ENCODE data around the gene ACAP1.
"Not testable (repeated sequence)": the region's sequence is repeated elsewhere in the genome, so short reads cannot be mapped to it uniquely, and the experiment has no call there.

ACAP1 gene

GRCh38 chr17:7329997-7330637 is 6.2 kb upstream of the ACAP1 start:
- peak; percentile 72 for DNase-seq (ENCODE audit: low read depth)

DNA sequence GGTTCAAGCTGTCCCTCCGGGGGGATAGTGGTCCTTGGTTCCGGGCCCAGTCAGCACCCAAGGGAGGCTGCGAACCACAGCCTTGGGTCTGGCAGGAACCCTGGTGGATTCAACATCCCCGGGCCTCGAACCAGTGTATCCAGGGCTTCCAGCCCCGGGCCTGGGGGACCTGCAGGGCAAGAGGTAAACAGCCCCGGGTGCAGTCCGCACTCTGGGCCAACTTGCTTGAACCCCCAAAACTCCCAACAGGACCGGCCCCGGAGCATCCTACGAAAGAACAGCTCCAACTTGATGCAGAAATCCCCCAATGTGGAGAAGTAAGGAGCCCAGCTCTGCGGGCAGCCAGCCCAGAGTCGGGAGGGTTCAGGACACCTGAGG is 5.7 kb upstream of the ACAP1 start:
- DNase-seq (ENCODE audit: low read depth): no peak

GRCh38 chr17:7332111-7332510 is 4.2 kb upstream of the ACAP1 start:
- no peak for DNase-seq (ENCODE audit: low read depth)

DNA sequence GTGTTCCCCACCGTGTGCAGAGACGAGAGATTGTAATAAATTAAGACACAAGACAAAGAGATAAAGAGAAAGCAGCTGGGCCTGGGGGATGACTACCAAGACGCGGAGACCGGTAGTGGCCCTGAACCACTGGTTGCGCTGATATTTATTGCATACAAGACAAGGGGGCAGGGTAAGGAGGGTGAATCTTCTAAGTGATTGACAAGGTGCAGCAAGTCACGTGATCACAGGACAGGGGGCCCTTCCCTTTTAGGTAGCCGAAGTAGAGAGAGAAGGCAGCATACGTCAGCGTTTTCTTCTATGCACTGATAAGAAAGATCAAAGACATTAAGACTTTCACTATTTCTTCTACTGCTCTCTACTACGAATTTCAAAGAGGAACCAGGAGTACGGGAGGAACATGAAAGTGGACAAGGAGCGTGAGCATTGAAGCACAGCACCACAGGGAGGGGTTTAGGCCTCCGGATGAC is 3.7 kb upstream of the ACAP1 start:
- DNase-seq (ENCODE audit: low read depth): peak; percentile 42

GRCh38 chr17:7334938-7335538 is 1.3 kb upstream of the ACAP1 start:
- DNase-seq (ENCODE audit: low read depth): no peak

- DNase-seq (ENCODE audit: low read depth): not testable (repeated sequence)
These were observed 564 bp upstream of the ACAP1 start for GRCh38 chr17:7335765-7336164.

DNA sequence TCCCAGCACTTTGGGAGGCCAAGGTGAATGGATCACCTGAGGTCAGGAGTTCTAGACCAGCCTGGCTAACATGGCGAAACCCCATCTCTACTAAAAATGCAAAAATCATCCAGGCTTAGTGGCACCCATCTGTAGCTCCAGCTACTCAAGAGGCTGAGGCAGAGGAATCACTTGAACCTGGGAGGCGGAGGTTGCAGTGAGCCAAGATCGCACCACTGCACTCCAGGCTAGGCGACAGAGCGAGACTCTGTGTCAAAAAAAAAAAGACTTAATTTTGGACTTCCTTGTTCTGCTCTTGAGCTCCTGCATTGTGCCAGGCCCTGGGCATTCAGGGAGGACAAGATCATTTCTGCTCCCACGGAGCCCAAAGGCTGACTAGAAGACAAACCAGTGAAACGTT is 1.3 kb downstream of the ACAP1 start:
- not testable (repeated sequence) for DNase-seq (ENCODE audit: low read depth)

DNA sequence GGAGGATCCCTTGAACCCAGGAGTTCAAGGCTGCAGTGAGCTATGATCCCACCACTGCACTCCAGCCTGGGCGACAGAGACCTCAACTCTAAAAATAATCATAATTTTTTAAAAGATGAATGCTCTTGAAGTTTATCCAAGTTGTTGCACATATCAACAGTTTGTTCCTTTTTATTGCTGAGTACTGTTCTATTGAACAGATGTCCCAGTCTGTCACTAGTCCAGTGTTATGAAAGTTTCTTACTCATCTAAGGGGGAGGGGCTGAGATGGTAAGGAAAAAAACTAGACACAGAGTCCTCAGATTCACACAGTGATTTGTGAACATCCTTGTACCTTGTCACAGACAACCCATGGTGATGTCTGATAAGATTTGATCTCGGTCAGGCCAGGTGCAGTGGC is 3.9 kb downstream of the ACAP1 start:
- no peak for DNase-seq (ENCODE audit: low read depth)

- no peak for DNase-seq (ENCODE audit: low read depth)
These were observed 5.5 kb downstream of the ACAP1 start for GRCh38 chr17:7341842-7342241.

GRCh38 chr17:7343250-7343649 is 6.9 kb downstream of the ACAP1 start:
- no peak for DNase-seq (ENCODE audit: low read depth)

GRCh38 chr17:7346761-7347614 is 10.7 kb downstream of the ACAP1 start:
- DNase-seq (ENCODE audit: low read depth): no peak

DNA sequence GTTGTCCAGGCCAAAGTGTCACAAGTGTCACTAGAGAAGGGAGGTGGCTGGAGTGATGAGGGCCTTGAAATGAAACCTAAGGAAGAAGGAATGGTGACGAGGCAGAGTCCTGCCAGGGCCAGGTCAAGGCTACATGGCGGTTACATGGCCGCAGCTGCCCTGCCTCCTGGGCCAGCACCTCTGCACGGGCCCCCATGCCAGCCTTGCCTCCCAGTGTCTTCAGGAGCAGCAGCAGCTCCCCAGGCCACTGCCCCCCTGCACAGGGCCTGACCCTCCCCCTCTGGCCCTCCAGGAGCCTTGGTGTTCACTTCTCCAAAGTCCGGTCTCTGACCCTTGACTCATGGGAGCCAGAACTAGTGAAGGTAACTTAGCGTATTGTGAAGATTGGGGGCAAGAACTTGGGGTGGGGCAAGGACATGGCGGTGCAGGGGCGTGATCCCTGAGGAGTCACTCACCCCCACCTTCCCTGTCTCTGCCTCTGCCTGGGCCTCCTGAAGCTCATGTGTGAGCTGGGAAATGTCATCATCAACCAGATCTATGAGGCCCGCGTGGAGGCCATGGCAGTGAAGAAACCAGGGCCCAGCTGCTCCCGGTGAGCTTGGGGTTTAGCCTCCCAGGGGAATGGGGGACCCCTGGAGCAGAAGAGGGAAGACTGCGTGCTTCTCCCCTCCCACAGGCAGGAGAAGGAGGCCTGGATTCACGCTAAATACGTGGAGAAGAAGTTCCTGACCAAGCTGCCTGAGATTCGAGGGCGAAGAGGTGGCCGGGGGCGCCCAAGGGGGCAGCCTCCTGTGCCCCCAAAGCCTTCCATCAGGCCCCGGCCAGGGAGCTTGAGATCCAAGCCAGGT is 11.5 kb downstream of the ACAP1 start:
- DNase-seq (ENCODE audit: low read depth): peak; percentile 62

DNA sequence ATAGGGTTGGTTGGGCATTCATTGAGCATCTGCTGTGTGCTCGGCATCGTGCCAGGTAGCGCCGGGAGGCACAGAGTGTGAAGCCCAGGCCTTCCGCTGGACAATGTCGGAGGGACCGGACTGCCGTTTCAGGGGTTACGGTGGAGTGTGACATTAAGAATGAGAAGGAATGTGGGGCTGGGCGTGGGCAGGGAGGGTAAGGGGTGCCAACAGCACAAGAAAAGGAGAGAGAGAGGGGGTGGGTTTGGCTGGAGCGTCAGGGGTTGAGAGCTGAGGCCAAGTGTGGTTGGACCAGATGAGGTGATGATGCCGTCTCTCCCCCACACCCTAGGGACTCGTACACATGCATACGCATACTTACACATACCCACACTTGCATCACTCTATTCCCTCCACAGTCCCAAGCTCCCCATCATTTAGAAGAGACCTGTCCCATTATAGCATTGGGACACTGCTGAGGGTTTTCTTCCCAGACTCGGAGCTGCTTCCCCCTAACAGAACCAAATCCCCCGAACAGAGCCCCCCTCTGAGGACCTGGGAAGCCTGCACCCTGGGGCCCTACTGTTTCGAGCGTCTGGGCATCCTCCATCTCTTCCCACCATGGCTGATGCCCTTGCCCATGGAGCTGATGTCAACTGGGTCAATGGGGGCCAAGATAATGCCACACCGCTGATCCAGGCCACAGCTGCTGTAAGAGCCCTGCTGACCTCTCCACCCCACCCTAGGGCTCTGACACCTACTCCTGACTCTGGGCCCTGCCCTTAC is 12.3 kb downstream of the ACAP1 start:
- peak; percentile 57 for DNase-seq (ENCODE audit: low read depth)

DNA sequence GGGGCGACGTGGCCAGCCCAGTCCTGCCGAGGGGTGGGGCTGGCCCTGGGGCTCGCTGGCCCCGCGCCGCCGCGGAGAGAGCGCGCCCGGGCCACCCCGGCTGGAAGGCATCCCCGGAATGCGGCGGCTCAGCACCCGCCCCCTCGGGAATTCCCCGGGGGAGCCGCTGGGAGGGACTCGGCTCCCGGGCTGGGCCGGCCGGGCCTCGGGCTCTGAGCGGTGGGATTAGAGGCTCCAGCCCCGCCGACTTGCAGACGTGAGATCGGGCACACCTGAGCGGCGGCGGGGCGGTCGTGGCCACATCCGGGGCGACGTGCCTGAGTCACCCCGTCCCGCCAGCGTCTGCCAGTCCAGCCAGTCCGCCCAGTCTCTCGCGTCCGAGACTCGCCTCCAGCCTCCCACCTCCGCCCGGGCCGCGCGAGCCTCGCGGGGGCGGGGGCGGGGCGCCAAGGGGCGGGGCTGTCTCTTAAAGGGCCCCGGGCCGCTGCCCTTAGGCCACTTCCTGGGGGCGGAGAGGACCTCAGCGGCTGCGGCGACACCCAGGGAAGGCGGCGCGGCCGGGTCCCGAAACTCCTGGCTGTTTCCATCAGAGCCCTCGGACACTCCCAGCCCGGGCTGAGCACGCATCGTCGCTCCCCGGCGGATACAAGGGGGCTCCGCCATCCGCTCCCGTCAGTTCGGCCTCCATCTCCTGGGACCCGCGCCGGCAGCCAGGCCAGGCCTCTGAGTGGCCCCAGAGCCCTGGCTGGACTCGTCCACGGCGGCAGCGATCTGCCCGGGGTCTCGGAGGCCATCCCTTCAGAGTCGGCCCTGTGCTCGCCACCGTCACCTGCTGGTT is 15.6 kb downstream of the ACAP1 start, which contains the start of gene KCTD11:
KCTD11 (plus strand) TSS at position 498 of the 838 bp plus-strand sequence.
- DNase-seq (ENCODE audit: low read depth): peak; percentile 79

DNA sequence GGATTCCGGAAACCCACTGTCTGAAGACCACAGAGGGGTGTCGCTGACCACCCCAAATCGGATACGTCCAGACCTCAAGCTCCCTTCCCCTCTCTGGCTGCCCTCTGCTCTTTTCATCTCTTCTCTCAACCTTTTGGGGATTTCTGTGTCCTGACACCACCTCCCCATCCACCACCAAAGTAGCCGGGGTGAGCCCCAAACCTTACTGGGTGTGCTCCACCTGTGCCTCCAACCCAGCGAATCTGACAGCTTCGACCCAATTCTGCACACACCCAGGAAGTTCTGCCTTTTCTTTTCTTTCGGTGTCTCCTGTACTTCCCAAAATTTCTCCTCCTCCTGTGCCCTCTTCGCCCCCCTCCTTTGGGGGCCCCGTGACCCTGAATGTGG is 16.2 kb downstream of the ACAP1 start:
- DNase-seq (ENCODE audit: low read depth): no peak

GRCh38 chr17:7352910-7353635 is 16.7 kb downstream of the ACAP1 start:
- no peak for DNase-seq (ENCODE audit: low read depth)

DNA sequence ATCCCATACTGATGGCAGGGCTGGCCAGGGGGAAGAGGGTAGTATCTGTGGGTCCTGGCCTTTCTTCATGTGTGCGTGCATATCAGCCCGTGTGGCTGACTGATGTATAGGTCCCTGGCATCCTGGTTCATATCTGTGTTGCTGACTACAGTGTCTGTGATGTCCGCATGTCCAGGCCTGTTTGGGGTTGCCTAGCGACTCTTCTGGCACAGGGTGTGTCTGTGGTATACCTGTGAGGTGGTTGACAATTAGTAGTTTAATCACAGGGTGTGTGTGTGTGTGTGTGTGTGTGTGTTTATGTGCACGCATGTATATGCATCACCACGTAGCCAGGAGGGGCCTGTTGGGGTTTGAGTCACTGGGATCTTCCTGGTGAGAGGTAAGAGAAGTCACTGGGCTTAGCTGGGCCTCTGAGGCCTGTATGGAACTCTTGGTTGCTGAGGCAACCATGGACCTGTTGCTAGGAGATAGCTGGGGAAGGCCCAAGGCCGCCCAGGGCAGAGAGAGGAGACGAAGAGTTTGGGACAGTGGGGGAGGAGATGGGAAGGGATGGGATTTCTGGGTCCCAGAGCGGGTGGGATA is 18.0 kb downstream of the ACAP1 start:
- peak; percentile 81 for DNase-seq (ENCODE audit: low read depth)

DNA sequence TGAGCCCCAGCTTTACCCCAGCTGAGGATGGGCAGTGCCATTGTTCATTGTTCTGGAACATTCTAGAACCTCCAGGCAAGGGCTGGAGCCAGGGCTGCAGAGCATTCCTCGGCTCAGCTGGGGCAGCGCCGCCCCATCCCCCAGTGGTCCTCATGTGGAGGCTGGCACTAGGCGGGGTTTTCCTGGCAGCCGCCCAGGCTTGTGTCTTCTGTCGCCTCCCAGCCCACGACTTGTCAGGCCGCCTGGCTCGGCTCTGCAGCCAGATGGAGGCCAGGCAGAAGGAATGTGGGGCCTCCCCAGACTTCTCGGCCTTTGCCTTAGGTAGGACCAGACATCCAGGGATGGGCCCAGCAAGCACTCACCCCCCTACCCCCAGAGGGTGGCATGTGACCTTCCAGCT is 18.7 kb downstream of the ACAP1 start, which contains the start of gene TMEM95:
TMEM95 (plus strand) TSS at position 104 of the 400 bp plus-strand sequence; CDS start at position 153, 49 bp downstream.
- DNase-seq (ENCODE audit: low read depth): no peak

DNA sequence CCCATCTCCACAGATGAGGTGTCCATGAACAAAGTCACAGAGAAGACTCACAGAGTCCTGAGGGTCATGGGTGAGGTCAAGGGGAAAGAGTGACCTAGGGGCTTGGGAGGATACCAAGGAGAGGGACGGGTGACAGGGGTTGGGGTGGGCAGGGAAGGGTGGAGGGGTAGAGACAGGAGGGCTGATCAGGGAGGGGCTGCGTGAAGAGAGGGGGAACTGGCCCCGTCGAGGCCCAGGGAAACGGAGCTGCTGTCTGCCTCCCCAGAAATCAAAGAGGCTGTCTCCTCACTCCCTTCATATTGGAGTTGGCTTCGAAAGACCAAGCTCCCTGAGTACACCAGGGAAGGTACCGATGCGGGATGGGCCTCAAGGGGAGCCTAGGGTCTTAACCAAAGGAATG is 19.2 kb downstream of the ACAP1 start:
- DNase-seq (ENCODE audit: low read depth): no peak

Measured in amniotic epithelial cell (primary cell).